ENCODE results near the gene DGKI.
"Not testable (repeated sequence)": the region's sequence is repeated elsewhere in the genome, so short reads cannot be mapped to it uniquely, and the experiment has no call there.

The DGKI gene

GRCh38 chr7:137836541-137836940 is 10.2 kb downstream of the DGKI start:
- no peak for FAIRE-seq
- DNase-seq (ENCODE audit: insufficient read length, low spot score): no peak

GRCh38 chr7:137836113-137836509 is 10.7 kb downstream of the DGKI start:
- FAIRE-seq (no peak), DNase-seq (ENCODE audit: insufficient read length, low spot score) (no peak)

GRCh38 chr7:137835486-137836112 is 11.2 kb downstream of the DGKI start:
- no peak for FAIRE-seq
- no peak for DNase-seq (ENCODE audit: insufficient read length, low spot score)

- DNase-seq (ENCODE audit: insufficient read length, low spot score): no peak
- no peak for FAIRE-seq
Measured at GRCh38 chr7:137834552-137834951, 12.2 kb downstream of the DGKI start.

GRCh38 chr7:137832990-137833389 is 13.8 kb downstream of the DGKI start:
- FAIRE-seq; DNase-seq (ENCODE audit: insufficient read length, low spot score): not testable (repeated sequence)

- DNase-seq (ENCODE audit: insufficient read length, low spot score) (no peak), FAIRE-seq (no peak)
Measured at GRCh38 chr7:137832382-137832781, 14.4 kb downstream of the DGKI start.

- not testable (repeated sequence) for FAIRE-seq; DNase-seq (ENCODE audit: insufficient read length, low spot score)
Measured at GRCh38 chr7:137831555-137831954, 15.2 kb downstream of the DGKI start.

GRCh38 chr7:137829337-137829992 is 17.3 kb downstream of the DGKI start:
- FAIRE-seq: no peak
- no peak for DNase-seq (ENCODE audit: insufficient read length, low spot score)

GRCh38 chr7:137828456-137828855 is 18.3 kb downstream of the DGKI start:
- no peak for DNase-seq (ENCODE audit: insufficient read length, low spot score)
- FAIRE-seq: no peak

GRCh38 chr7:137825489-137825888 is 21.3 kb downstream of the DGKI start:
- DNase-seq (ENCODE audit: insufficient read length, low spot score): no peak
- FAIRE-seq: no peak

- FAIRE-seq (no peak), DNase-seq (ENCODE audit: insufficient read length, low spot score) (no peak)
Measured at GRCh38 chr7:137820677-137821420, 25.9 kb downstream of the DGKI start.

GRCh38 chr7:137820156-137820555 is 26.6 kb downstream of the DGKI start:
- DNase-seq (ENCODE audit: insufficient read length, low spot score): no peak
- FAIRE-seq: no peak

GRCh38 chr7:137818036-137818435 is 28.7 kb downstream of the DGKI start:
- FAIRE-seq (no peak), DNase-seq (ENCODE audit: insufficient read length, low spot score) (no peak)

- DNase-seq (ENCODE audit: insufficient read length, low spot score) (no peak), FAIRE-seq (no peak)
Measured at GRCh38 chr7:137816696-137817320, 30.0 kb downstream of the DGKI start.

GRCh38 chr7:137813541-137813940 is 33.2 kb downstream of the DGKI start:
- DNase-seq (ENCODE audit: insufficient read length, low spot score) (no peak), FAIRE-seq (no peak)

GRCh38 chr7:137810248-137810647 is 36.5 kb downstream of the DGKI start:
- DNase-seq (ENCODE audit: insufficient read length, low spot score) (no peak), FAIRE-seq (no peak)

- FAIRE-seq: no peak
- DNase-seq (ENCODE audit: insufficient read length, low spot score): no peak
Measured at GRCh38 chr7:137804836-137805235, 41.9 kb downstream of the DGKI start.

GRCh38 chr7:137801491-137801890 is 45.3 kb downstream of the DGKI start:
- DNase-seq (ENCODE audit: insufficient read length, low spot score): no peak
- FAIRE-seq: no peak

- DNase-seq (ENCODE audit: insufficient read length, low spot score): no peak
- FAIRE-seq: no peak
Measured at GRCh38 chr7:137801003-137801402, 45.8 kb downstream of the DGKI start.

- no peak for FAIRE-seq
Measured at GRCh38 chr7:137798073-137798763, 48.6 kb downstream of the DGKI start.

GRCh38 chr7:137795211-137795610 is 51.6 kb downstream of the DGKI start:
- no peak for FAIRE-seq
- DNase-seq (ENCODE audit: insufficient read length, low spot score): no peak

More at GRCh38 chr7:137798073-137798763, 48.6 kb downstream of the DGKI start:
- DNase-seq (ENCODE audit: insufficient read length, low spot score): no peak
